Keratinocyte (primary cell): ENCODE measurements around the gene NECAP2. TPM values are rescaled to one million over a fixed set of nuclear protein-coding genes. Genes with fewer than 3 reads are reported as not detected.

Experiments
- DNase-seq: peaks from one replicate; pipeline ENCODE4 v3.0.0-alpha.2; 2011; ENCODE audit warnings: low read depth, missing footprints, low spot score
- FAIRE-seq: peaks from 2 replicates; lab custom pipeline; 2011; peaks lifted over from hg19 to GRCh38; lab: Jason Lieb, UNC
- H2AFZ ChIP-seq: 2 replicates; pipeline ENCODE4 v1.6.0; 2012; ENCODE audit warnings: low read length, control low read depth, inconsistent platforms; ENCODE audit not compliant: control insufficient read depth
- H3K27ac ChIP-seq: 2 replicates; pipeline ENCODE4 v1.5.1; 2011; ENCODE audit warnings: low read length; ENCODE audit not compliant: control insufficient read depth, insufficient read depth
- H3K27me3 ChIP-seq: 3 replicates; pipeline ENCODE4 v1.6.0; 2011; ENCODE audit warnings: low read length; ENCODE audit not compliant: control insufficient read depth, insufficient read depth; ENCODE audit errors: extremely low read depth
- H3K36me3 ChIP-seq, 2 experiments: 2 replicates in 1 of 2; 3 replicates in 1 of 2; pipeline ENCODE4 v1.5.1; 2011; ENCODE audit warnings: low read length in 2 of 2, mild to moderate bottlenecking in 1 of 2; ENCODE audit not compliant: control insufficient read depth in 2 of 2, insufficient read depth in 2 of 2; ENCODE audit errors: extremely low read depth in 1 of 2
- H3K4me1 ChIP-seq: 3 replicates; pipeline ENCODE4 v1.5.1; 2011; ENCODE audit warnings: low read length; ENCODE audit not compliant: control insufficient read depth, insufficient read depth; ENCODE audit errors: extremely low read depth
- H3K4me2 ChIP-seq: 3 replicates; pipeline ENCODE4 v1.6.0; 2011; ENCODE audit warnings: low read depth, low read length; ENCODE audit not compliant: control insufficient read depth, insufficient read depth; ENCODE audit errors: extremely low read depth
- H3K4me3 ChIP-seq, 3 experiments: fragments of 200-600 bp in 1 of 3; sonication (generic) in 1 of 3; 2 replicates in 2 of 3; 3 replicates in 1 of 3; pipeline ENCODE4 v1.5.1; 2011 to 2016; ENCODE audit warnings: low read length in 3 of 3, mild to moderate bottlenecking in 3 of 3, control low read depth in 2 of 3, inconsistent platforms in 1 of 3, low read depth in 1 of 3, mixed read lengths in 1 of 3, mixed run types in 1 of 3, moderate library complexity in 1 of 3; ENCODE audit not compliant: control insufficient read depth in 2 of 3, insufficient read depth in 2 of 3; ENCODE audit errors: extremely low read depth in 1 of 3
- H3K79me2 ChIP-seq: 2 replicates; pipeline ENCODE4 v1.6.0; 2012; ENCODE audit warnings: low read length; ENCODE audit not compliant: control insufficient read depth, insufficient read depth
- H3K9ac ChIP-seq: 3 replicates; pipeline ENCODE4 v1.6.0; 2011; ENCODE audit warnings: low read length; ENCODE audit not compliant: control insufficient read depth, insufficient read depth; ENCODE audit errors: extremely low read depth
- H3K9me1 ChIP-seq: 3 replicates; pipeline ENCODE4 v1.6.0; 2011; ENCODE audit warnings: low read length; ENCODE audit not compliant: control insufficient read depth, insufficient read depth; ENCODE audit errors: extremely low read depth
- H3K9me3 ChIP-seq: 2 replicates; pipeline ENCODE4 v1.5.1; 2012; ENCODE audit warnings: low read depth, low read length; ENCODE audit not compliant: control insufficient read depth
- H4K20me1 ChIP-seq: 3 replicates; pipeline ENCODE4 v1.6.0; 2011; ENCODE audit warnings: low read length; ENCODE audit not compliant: control insufficient read depth, insufficient read depth; ENCODE audit errors: extremely low read depth
- CTCF ChIP-seq, 3 experiments: IDR thresholded peaks in 1 of 3; conservative IDR thresholded peaks in 1 of 3; optimal IDR thresholded peaks in 1 of 3; 2 replicates in 2 of 3; 3 replicates in 1 of 3; pipeline versions ENCODE3 to v1.5.1; 2011; ENCODE audit warnings: low read length in 3 of 3, mild to moderate bottlenecking in 3 of 3, moderate library complexity in 2 of 3, control low read depth in 1 of 3, inconsistent platforms in 1 of 3; ENCODE audit not compliant: insufficient read depth in 2 of 3; ENCODE audit errors: extremely low read depth in 1 of 3
- EZH2 ChIP-seq: IDR thresholded peaks from one replicate; pipeline ENCODE4 v1.6.1; 2012; ENCODE audit warnings: inconsistent platforms, mild to moderate bottlenecking, low read length, moderate library complexity
- dilution Hi-C: fragments of 300-500 bp; cut with MboI; formaldehyde crosslinking; loops from one replicate; pipeline ENCODE4 v1.7.0; 2020; ENCODE audit warnings: low sequenced_read_pairs; ENCODE audit not compliant: extremely low pct_ligation_motif_present
- polyA plus RNA-seq, 5 experiments: library from polyadenylated mRNA; depleted of rRNA in 3 of 5; stranded (reverse) in 3 of 5; stranded (forward) in 1 of 5; unstranded in 1 of 5; fragments of >200 nt; gene quantifications; 1 replicate in 1 of 5; 2 replicates in 3 of 5; 3 replicates in 1 of 5; pipeline versions ENCODE4 v1.2.1 to v1.2.3, GENCODE V29; 2011 to 2012; ENCODE audit warnings: missing spikeins in 2 of 5, low read depth in 1 of 5, low replicate concordance in 1 of 5

Gene NECAP2
- polyA plus RNA-seq, 1 donor (not counting 4 experiments of a cell fraction or from before 2014, with no cell fraction given): 75.7 TPM

- Histone ChIP-seq H3K36me3 (no peaks in the 10 kb centered on the region), H3K27me3 (no peaks in the 10 kb centered on the region), H4K20me1 (no peaks in the 10 kb centered on the region), H2AFZ (no peak overlapping the region), H3K9me1 (no peaks in the 10 kb centered on the region), H3K4me3 (no peak overlapping the region), H3K4me1 (no peaks in the 10 kb centered on the region), H3K27ac (no peak overlapping the region), H3K79me2 (no peaks in the 10 kb centered on the region), H3K4me2 (no peak overlapping the region), H3K9me3 (no peaks in the 10 kb centered on the region), H3K9ac (no peak overlapping the region)
- FAIRE-seq (no peak), DNase-seq (no peak)
- no peak for TF ChIP-seq CTCF (optimal IDR thresholded peaks at IDR 0.05 in 1 of 3, IDR thresholded peaks at IDR 0.05 in 1 of 3, conservative IDR thresholded peaks at IDR 0.05 in 1 of 3; ENCODE audit: extremely low read depth in 1 of 3, insufficient read depth in 2 of 3, low read length in 3 of 3)
- TF ChIP-seq EZH2: no peak
- dilution Hi-C loops: no loop called here
Measured at GRCh38 chr1:16433030-16433429, 7.5 kb upstream of the NECAP2 start.

- Histone ChIP-seq H3K27ac (no peak overlapping the region), H3K4me3 (no peak overlapping the region), H3K9ac (no peak overlapping the region), H3K9me3 (no peaks in the 10 kb centered on the region), H3K36me3 (no peaks in the 10 kb centered on the region), H3K4me2 (no peak overlapping the region), H3K9me1 (no peaks in the 10 kb centered on the region), H3K27me3 (no peaks in the 10 kb centered on the region), H2AFZ (no peak overlapping the region), H3K4me1 (no peaks in the 10 kb centered on the region), H4K20me1 (no peaks in the 10 kb centered on the region), H3K79me2 (no peaks in the 10 kb centered on the region)
- no peak for DNase-seq
- FAIRE-seq: no peak
- TF ChIP-seq EZH2 (no peak), CTCF (optimal IDR thresholded peaks at IDR 0.05 in 1 of 3, IDR thresholded peaks at IDR 0.05 in 1 of 3, conservative IDR thresholded peaks at IDR 0.05 in 1 of 3; ENCODE audit: extremely low read depth in 1 of 3, insufficient read depth in 2 of 3, low read length in 3 of 3) (no peak)
- dilution Hi-C loops: no loop called here
Measured at GRCh38 chr1:16434007-16434406, 6.5 kb upstream of the NECAP2 start.
